ENCODE measurements around the gene GOSR1.
"Not testable (repeated sequence)": the region's sequence is repeated elsewhere in the genome, so short reads cannot be mapped to it uniquely, and the experiment has no call there.

Gene GOSR1

DNA sequence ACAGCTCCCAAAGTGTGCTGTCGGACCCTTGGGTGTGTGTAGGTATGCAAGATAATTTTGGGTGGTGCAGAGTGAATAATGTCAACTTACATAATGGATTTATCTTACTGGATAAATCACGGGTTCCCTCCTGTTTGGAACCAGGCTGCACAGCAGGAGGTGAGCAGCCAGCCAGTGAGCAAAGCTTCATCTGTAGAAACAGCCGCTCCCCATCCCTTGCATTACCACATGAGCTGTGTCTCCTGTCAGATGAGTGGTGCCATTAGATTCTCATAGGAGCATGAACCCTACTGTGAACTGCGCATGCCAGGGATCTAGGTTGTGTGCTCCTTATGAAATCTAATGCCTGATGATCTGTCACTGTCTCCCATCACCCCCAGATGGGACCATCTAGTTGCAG is 72.0 kb downstream of the GOSR1 start:
- not testable (repeated sequence) for DNase-seq

GRCh38 chr17:30549864-30550511 is 72.8 kb downstream of the GOSR1 start:
- no peak for DNase-seq

- DNase-seq, result peak; percentile 24
Observed at GRCh38 chr17:30550512-30551273, 73.5 kb downstream of the GOSR1 start.

DNA sequence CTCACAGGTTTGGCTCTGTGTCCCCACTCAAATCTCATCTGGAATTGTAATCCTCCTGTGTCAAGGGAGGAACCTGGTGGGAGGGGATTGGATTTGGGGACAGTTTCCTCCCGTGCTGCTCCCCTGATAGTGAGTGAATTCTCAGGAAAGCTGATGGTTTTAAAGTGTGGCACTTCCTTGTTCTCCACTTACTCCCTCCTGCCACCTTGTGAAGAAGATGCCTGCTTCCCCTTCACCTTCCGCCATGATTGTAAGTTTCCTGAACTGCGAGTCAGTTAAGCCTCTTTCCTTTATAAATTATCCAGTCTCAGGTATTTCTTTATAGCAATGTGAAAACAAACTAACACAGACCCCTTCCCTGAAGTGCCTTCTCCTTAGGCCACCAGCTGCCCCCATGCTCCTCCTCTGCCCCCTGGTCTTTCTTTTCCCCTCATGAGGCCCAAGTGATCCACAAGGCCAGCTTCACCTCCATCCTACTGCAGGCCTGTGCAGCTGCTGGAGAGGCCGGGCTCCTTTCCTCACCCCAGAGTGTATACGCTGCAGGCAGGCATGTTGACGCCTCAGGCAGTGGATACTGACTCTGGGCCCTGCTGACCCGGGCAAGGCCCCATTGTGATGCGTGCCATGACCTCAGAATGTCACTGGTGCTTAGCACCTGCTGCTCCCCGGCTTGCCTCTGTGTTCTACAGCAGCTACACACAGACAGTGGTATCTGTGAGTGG is 74.2 kb downstream of the GOSR1 start:
- not testable (repeated sequence) for DNase-seq

GRCh38 chr17:30551996-30552339 is 74.8 kb downstream of the GOSR1 start:
- no peak for DNase-seq

DNA sequence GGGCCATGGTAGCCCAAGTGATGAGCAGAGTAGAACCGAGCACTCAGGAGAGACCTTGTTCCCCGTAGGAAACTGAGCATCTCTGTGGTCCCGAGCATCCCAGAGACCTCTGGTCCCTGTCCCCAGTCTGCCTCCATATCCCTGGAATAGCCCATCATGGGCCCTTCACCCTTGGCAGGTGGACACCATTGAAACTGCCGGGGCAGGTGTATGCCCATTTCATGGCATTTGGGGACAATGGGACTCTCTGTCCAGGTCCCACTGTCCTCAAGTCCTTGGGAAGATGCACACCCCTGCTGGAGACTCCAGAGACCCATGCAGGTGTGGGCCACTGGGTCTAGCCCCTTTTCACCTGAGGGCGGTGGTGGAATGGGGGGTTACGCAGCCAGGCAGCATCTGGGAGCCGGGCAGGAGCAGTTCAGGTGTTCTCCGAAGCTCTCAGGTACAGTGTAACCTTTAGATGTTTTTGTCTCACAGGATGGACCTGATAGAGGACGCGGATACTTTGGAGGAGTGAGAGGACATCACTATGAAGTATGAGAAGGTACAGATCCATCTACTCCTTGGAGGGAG is 75.9 kb downstream of the GOSR1 start:
- DNase-seq, result no peak

DNA sequence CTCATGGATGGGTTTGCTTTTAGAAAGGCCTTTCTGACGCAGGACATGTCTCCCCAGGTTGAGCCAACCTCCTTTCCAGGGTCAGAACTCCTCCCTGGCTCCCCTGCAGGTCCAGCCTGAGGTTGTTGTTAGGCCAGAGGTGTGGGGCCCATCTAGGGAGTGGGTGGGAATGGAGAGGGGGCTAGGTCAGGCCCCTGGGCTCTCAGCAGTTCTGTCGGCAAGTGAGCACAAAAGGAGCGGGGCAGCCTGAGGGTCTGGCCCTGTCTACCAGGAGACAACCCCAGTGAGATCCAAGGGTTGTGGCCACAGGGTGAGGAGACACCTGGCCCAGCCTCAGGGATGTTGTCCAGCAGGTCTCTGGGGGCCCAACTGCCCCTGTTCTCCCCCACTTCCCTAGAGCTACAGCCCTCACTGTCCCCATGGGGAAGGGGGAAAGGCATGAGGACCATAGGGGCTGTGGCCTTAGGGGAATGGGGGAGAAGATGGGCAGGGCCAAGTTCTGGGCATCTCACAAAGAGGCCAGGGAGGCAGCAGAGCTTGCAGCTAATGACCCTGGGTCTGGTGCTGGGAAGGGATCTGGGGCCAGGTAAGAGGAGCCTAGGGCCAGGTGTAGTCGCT is 76.7 kb downstream of the GOSR1 start:
- DNase-seq, result not testable (repeated sequence)

- DNase-seq, result no peak
Observed at GRCh38 chr17:30554839-30555751, 77.9 kb downstream of the GOSR1 start.

DNA sequence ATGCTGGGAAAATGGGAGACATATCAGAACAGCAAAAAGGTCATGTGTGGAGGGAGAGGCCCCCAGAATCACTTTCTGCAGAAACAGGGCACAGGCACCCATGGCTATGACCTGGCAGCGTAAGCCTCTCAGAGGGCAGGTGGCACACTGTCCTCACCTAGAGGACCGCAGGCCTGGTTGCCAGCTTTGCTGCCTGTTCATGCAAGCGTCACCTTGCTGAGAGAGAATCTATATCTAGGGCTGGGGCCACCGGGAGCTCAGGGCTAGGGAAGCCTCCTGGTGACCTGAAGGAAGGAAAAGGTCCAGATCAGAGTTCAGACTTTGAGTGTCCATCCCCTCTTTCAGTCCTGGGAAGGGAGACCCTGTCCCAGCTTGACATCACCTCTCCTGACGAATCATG is 78.7 kb downstream of the GOSR1 start:
- no peak for DNase-seq

- DNase-seq, result no peak
Observed at GRCh38 chr17:30556374-30557332, 79.4 kb downstream of the GOSR1 start.

GRCh38 chr17:30557916-30558685 is 80.9 kb downstream of the GOSR1 start:
- DNase-seq, result no peak

DNA sequence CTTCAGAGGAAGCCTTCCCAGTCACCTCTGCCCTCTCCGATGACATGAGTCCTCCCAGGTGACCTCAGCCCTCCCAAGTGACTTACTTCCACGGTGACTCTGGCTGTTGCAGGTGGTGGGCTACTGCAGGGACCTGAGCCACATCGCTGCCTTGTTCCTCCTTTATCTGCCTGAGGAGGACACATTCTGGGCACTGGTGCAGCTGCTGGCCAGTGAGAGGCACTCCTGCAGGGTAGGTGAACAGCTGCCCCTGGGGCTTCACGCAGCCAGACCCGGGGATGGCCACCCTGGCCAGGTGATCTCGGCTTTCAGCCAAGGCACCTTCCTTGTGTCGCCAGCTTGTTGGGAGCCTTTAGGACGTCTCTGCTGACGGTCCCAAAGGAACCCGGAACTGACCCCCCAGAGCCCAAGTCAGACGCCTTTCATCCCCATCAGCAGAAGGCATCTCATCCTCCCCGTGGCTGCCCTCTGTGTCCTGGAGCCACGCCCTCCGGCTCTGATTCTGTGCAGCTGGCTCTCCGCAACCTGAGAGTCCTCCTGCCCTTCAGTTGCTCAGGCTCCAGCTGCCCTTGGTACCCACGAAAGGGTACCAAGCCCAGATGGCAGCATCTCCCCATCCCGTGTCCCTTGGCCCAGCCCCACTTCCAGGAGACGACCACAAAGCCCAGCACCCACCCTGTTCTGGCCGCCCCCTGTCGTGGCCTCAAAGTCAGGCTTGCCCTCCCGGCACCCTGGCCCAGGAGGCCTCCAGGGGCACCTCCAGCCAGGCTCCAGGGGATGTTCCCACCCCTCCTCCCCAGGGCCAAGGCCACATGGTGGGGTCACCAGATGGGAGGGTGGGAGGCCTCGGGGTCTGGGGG is 81.7 kb downstream of the GOSR1 start:
- DNase-seq, result no peak

- DNase-seq, result no peak
Observed at GRCh38 chr17:30559656-30560055, 82.4 kb downstream of the GOSR1 start.

DNA sequence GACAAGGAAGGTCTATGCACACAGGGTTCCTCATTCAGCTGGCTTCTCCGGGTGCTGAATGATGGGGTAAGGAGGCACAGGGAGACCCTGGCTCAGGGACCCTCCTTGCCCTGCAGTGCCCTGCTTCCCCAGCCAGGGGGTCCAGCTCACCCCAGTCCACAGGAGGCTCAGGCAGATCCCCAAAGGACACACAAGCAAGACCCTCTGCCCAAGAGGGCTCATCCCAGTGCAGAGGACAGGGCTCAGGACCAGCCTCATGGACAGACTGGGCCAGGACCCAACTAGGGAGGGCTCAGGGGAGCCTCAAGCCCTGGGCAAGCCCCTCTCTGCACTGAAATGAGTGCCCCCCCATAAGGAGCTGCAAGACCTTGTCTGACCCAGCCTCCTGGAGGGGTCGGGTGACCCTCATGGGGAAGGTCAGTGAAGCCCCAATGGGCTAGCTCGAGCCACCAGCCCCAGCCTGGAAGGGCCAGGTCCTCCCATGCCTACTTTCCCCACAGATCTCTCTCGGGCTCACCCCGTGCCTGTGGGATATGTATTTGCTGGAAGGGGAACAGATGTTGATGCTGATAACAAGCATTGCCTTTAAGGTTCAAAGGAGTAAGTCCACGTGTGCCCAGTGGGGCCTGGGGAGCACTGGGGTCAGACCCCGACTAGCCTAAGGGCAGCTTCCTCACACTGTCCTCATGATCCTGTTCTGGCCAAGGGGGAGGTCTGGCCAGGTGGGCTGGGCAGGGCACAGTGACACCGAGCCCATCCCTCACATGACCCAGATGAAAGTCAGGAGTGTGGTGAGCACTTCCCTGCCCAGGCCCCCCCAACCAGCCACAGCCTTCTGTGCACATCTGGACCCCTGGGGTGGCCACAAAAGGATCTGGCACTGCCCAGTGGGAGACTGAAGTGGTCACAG is 83.2 kb downstream of the GOSR1 start:
- not testable (repeated sequence) for DNase-seq

DNA sequence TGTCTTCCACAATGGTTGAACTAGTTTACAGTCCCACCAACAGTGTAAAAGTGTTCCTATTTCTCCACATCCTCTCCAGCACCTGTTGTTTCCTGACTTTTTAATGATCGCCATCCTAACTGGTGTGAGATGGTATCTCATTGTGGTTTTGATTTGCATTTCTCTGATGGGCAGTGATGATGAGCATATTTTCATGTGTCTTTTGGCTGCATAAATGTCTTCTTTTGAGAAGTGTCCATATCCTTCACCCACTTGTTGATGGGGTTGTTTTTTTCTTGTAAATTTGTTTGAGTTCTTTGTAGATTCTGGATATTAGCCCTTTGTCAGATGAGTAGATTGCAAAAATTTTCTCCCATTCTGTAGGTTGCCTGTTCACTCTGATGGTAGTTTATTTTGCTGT is 84.6 kb downstream of the GOSR1 start:
- DNase-seq, result not testable (repeated sequence)

DNA sequence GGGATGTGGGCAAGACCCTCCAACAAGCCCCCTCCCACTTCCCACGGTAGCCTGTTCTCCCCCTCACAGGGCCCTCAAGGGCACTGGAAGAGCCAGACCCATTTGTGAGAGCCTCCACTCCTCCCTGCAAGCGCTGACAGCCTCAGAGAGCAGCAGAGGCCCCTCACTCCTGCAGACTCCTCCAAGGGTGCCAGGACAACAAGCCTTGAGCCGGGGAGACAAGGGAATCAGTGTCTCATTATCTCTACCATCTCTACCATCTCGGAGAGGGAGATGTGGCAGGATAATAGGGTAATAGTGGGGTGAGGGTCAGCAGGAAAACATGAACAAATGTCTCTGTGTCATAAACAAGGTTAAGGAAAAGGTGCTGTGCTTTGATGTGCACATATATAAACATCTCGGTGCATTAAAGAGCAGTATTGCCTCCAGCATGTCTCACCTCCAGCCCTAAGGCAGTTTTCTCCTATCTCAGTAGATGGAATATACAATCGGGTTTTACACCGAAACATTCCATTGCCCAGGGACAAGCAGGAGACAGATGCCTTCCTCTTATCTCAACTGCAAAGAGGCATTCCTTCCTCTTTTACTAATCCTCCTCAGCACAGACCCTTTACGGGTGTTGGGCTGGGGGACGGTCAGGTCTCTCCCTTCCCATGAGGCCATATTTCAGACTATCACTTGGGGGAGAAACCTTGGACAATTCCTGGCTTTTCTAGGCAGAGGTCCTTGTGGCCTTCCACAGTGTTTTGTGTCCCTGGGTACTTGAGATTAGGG is 86.1 kb downstream of the GOSR1 start:
- DNase-seq, result not testable (repeated sequence)

- not testable (repeated sequence) for DNase-seq
Observed at GRCh38 chr17:30563905-30564390, 86.7 kb downstream of the GOSR1 start.
